Smooth muscle cell (in vitro differentiated cells): Measurements from ENCODE around the gene CD247. TPM values are rescaled to one million over a fixed set of nuclear protein-coding genes. Genes with fewer than 3 reads are reported as not detected.

Source experiments
- DNase-seq: peaks from one replicate; lab custom pipeline; 2025; ENCODE audit not compliant: unreplicated experiment; lab: John Stamatoyannopoulos, UW
- H2AFZ ChIP-seq: fragments of 200-600 bp; sonication (generic); 2 replicates; pipeline ENCODE4 v1.6.0; 2016; ENCODE audit warnings: antibody characterized with exemption, low read depth, mild to moderate bottlenecking
- H3F3A ChIP-seq: fragments of 200-600 bp; sonication (generic); 2 replicates; pipeline ENCODE4 v1.6.0; 2017; ENCODE audit warnings: antibody characterized with exemption, low read depth
- H3K27ac ChIP-seq: fragments of 200-600 bp; sonication (generic); 2 replicates; pipeline ENCODE4 v1.5.1; 2016; ENCODE audit warnings: low read depth, mild to moderate bottlenecking
- H3K27me3 ChIP-seq: fragments of 200-600 bp; sonication (generic); 2 replicates; pipeline ENCODE4 v1.6.1; 2016; ENCODE audit warnings: low read depth, mild to moderate bottlenecking
- H3K36me3 ChIP-seq: fragments of 200-600 bp; sonication (generic); 2 replicates; pipeline ENCODE4 v1.5.1; 2016; ENCODE audit warnings: low read depth
- H3K4me1 ChIP-seq: fragments of 200-600 bp; sonication (generic); 2 replicates; pipeline ENCODE4 v1.5.1; 2016; ENCODE audit warnings: low read depth
- H3K4me2 ChIP-seq: fragments of 200-600 bp; sonication (generic); 2 replicates; pipeline ENCODE4 v1.6.0; 2016; ENCODE audit warnings: mild to moderate bottlenecking
- H3K4me3 ChIP-seq: fragments of 200-600 bp; sonication (generic); 2 replicates; pipeline ENCODE4 v1.5.1; 2016; ENCODE audit warnings: mild to moderate bottlenecking
- H3K79me2 ChIP-seq: fragments of 200-600 bp; sonication (generic); 2 replicates; pipeline ENCODE4 v1.6.0; 2016; ENCODE audit warnings: low read depth, mild to moderate bottlenecking
- H3K9ac ChIP-seq: fragments of 200-600 bp; sonication (generic); 2 replicates; pipeline ENCODE4 v1.6.0; 2016; ENCODE audit warnings: low read depth
- H3K9me3 ChIP-seq: fragments of 200-600 bp; sonication (generic); replicated peaks from 2 replicates; pipeline ENCODE4 v1.5.1; 2016; ENCODE audit warnings: low read depth
- H4K20me1 ChIP-seq: fragments of 200-600 bp; sonication (generic); 2 replicates; pipeline ENCODE4 v1.6.0; 2016; ENCODE audit warnings: low read depth
- CTCF ChIP-seq: fragments of 200-600 bp; sonication (generic); IDR thresholded peaks from 2 replicates; pipeline ENCODE4 v1.5.1; 2017; ENCODE audit warnings: borderline replicate concordance, mild to moderate bottlenecking, antibody characterized with exemption; ENCODE audit not compliant: insufficient read depth, poor library complexity, severe bottlenecking
- WGBS: methylation state at CpG from one replicate; pipeline ENCODE4 v1.1.7; 2016; ENCODE audit warnings: low lambda C conversion rate; 5-methylcytosine and 5-hydroxymethylcytosine counted together
- polyA plus RNA-seq: library from polyadenylated mRNA; unstranded; fragments of >200 nt; fragmentation: Nextera tagmentation; extraction: Ambion mirVana; gene quantifications from 2 replicates; pipeline ENCODE4 v1.2.1, GENCODE V29; 2016
- total RNA-seq: library from RNA; depleted of rRNA; stranded (reverse); fragments of >200 nt; gene quantifications from 2 replicates; pipeline ENCODE4 v1.2.3, GENCODE V29; 2014

Gene CD247
- total and polyA plus RNA-seq, 2 experiments from 2014 or later: 0.13 TPM; not detected in 1

- Histone ChIP-seq H3K4me2 (no peak overlapping the region), H2AFZ (no peak overlapping the region), H3F3A (no peaks in the 10 kb centered on the region), H3K9me3 (no peaks in the 10 kb centered on the region), H3K9ac (no peak overlapping the region), H3K79me2 (no peaks in the 10 kb centered on the region), H3K27ac (no peak overlapping the region), H4K20me1 (no peaks in the 10 kb centered on the region), H3K4me3 (no peak overlapping the region), H3K36me3 (no peaks in the 10 kb centered on the region), H3K27me3 (peaks cover 14% of the 10 kb centered on the region), H3K4me1 (peaks cover 25% of the 10 kb centered on the region)
- no peak for TF ChIP-seq CTCF
- DNase-seq: no peak
- WGBS: 90% methylated on average over 5 of the region's 5 CpGs
Observed at GRCh38 chr1:167502192-167502551, 16.2 kb downstream of the CD247 start.

DNA sequence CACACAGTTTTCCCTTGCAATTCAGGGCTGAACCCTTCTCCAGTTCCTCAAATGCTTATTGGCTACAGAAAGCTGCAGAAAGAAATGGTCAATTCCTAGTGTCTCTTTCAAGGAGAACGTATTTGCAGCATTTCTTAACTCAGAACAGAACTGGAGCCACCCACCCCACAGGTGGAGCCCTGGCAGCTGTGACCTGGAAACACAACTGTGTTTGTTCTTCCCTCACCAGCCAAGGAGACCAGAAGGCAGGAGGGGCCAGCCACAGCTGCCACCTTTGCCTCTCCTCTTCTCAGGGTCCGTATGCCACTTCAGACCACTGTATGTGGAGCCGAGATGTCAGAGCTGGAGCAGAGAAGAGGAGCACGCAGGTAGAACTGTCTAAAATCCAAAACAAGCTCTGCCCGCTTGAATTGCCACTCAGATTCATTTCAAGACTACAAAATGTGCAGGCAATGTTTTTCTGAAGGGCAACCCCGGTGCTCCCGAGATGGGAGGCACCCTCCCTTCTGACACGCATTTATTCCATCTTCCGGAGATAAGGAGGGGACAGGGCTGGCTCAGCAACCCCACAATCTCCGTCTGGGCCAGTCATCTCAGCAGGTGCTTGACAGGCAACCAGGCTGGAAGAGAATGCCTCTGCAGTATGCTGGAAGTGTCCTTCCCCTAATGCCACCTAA lies 16.7 kb downstream of the CD247 start:
- Histone ChIP-seq H3K79me2 (no peaks in the 10 kb centered on the region), H3K36me3 (no peaks in the 10 kb centered on the region), H3K9me3 (no peaks in the 10 kb centered on the region), H3K4me3 (no peak overlapping the region), H3F3A (no peaks in the 10 kb centered on the region), H3K4me2 (no peak overlapping the region), H3K9ac (no peak overlapping the region), H3K27me3 (peaks cover 14% of the 10 kb centered on the region), H2AFZ (no peak overlapping the region), H4K20me1 (no peaks in the 10 kb centered on the region), H3K27ac (no peak overlapping the region), H3K4me1 (peaks cover 25% of the 10 kb centered on the region)
- TF ChIP-seq CTCF: no peak
- DNase-seq: no peak
- WGBS: 85% methylated on average over 10 of the region's 10 CpGs

DNA sequence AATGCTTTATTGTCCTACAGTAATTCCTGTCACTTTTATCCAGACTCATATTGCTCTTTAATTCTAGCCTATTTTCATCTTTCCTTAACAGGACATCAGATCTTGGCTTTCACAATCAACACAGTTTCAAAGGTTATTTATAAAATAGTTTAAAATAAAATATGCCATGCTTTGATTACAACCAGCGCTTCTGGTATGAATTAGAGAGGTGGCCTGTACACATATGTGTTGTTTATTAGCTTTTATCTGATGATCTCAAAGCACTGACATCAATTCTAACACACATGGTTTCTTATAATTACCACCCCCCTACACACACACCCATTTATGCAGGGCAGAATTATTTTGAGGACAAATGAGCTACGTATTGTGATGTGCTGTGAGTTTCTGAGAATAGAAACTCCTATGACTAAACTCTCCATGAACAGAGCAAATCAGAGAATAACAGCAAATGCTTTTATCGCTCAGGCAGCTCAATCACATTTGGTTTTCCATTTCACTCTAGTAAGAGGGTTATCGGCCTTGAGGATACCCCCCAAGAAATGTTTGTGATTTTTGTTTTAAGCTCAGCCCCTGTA lies 18.0 kb downstream of the CD247 start:
- no peak for TF ChIP-seq CTCF
- Histone ChIP-seq H3K27me3 (peaks cover 14% of the 10 kb centered on the region), H3K9ac (no peak overlapping the region), H3K79me2 (no peaks in the 10 kb centered on the region), H4K20me1 (no peaks in the 10 kb centered on the region), H3K4me3 (no peak overlapping the region), H2AFZ (no peak overlapping the region), H3K27ac (no peak overlapping the region), H3F3A (no peaks in the 10 kb centered on the region), H3K4me1 (peaks cover 23% of the 10 kb centered on the region), H3K9me3 (no peaks in the 10 kb centered on the region), H3K36me3 (no peaks in the 10 kb centered on the region), H3K4me2 (no peak overlapping the region)
- WGBS: 91% methylated on average over 4 of the region's 4 CpGs
- DNase-seq: no peak

DNA sequence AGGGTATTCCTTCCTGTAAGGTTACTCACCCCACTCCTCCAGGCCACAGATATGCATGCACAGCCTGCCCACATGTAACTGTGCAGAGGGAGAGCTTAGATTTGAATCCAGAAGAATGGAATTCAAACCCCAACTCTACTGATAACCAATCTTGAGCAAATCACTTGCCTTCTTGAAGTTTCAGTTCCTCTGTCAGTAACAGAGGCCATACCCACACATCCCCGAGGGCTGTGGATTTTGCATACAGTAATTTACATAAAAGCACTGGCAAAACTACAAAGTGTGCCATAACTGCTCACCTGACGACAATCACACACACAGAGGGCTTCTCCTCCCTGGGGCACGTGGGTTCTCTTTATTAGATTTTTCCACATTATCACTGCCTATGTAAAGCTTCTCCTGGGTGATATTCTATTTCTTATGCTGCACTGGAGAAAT lies 18.6 kb downstream of the CD247 start:
- Histone ChIP-seq H3K9ac (no peak overlapping the region), H3K27me3 (peaks cover 14% of the 10 kb centered on the region), H3F3A (no peaks in the 10 kb centered on the region), H4K20me1 (no peaks in the 10 kb centered on the region), H2AFZ (no peak overlapping the region), H3K27ac (no peak overlapping the region), H3K4me3 (no peak overlapping the region), H3K36me3 (no peaks in the 10 kb centered on the region), H3K79me2 (no peaks in the 10 kb centered on the region), H3K4me1 (peaks cover 21% of the 10 kb centered on the region), H3K9me3 (no peaks in the 10 kb centered on the region), H3K4me2 (no peak overlapping the region)
- DNase-seq: no peak
- TF ChIP-seq CTCF: no peak
- WGBS: 75% methylated on average over 3 of the region's 3 CpGs
